GM20000 (cell line): Measurements from ENCODE around the gene TCP11.

Experiments
- DNase-seq: peaks from one replicate; pipeline ENCODE4 v3.0.0; 2012; ENCODE audit warnings: low spot score
- CTCF ChIP-seq: IDR thresholded peaks from 2 replicates; pipeline ENCODE4 v1.5.1; 2012; ENCODE audit warnings: mild to moderate bottlenecking, control low read depth; ENCODE audit errors: extremely low read depth, missing control alignments

The TCP11 gene

DNA sequence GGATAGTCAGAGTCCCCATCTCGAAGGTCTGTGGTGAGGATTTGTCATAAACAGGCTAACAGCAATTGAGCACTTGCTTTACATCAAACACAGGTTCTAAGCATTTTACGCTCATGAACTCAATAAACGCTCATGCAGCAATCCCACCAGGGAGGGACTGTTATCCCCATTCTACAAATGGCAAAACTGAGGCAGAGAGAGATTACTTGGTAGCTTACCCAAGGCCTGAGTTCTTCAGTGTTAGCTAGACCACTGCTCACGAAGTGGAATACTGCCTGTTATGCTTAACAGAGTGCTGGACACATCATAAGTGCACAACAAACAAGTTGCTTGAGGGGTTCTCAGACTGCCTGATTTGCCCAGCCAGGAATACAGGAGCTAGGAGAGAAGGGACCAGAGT is 23.7 kb upstream of the TCP11 start:
- no peak for TF ChIP-seq CTCF
- no peak for DNase-seq

DNA sequence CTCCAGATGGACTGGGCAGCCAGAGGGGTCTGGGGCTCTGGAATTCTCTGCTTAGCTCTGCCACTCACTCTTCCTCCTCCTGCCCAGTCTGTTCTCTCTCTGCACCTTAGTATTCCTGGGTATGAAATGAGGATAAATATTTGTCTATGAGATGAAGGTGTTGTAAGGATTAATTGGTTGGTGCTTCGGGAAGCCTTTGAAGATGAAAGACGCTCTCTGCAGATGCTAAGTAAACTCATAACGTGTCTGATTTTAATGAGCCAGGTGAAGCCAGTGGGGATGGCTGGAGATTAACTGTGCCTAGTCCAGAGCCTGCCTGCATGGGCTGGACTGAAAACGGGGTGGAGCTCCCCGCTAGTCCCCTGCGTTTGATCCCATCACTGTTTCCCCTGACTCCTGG is 23.1 kb upstream of the TCP11 start:
- TF ChIP-seq CTCF, result no peak
- no peak for DNase-seq

DNA sequence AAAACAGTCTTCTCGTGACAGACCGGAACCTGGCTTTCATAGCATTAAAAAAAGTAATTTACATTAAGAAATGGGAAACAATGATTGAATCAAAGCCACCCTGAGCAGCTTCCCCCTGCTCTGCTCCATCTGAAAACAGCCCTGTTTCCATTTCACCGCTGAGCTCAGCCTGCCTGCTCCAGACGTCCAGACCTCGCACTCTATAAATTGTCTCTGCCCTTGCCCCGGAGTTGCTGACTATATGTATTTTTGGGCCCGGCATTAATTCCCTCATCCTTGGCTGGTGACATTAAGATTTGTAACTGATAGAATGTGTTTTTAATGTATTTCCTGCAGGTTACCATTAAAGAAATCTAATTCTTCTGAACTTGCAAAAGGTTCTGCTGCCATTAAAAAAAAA is 22.7 kb upstream of the TCP11 start:
- no peak for TF ChIP-seq CTCF
- no peak for DNase-seq

DNA sequence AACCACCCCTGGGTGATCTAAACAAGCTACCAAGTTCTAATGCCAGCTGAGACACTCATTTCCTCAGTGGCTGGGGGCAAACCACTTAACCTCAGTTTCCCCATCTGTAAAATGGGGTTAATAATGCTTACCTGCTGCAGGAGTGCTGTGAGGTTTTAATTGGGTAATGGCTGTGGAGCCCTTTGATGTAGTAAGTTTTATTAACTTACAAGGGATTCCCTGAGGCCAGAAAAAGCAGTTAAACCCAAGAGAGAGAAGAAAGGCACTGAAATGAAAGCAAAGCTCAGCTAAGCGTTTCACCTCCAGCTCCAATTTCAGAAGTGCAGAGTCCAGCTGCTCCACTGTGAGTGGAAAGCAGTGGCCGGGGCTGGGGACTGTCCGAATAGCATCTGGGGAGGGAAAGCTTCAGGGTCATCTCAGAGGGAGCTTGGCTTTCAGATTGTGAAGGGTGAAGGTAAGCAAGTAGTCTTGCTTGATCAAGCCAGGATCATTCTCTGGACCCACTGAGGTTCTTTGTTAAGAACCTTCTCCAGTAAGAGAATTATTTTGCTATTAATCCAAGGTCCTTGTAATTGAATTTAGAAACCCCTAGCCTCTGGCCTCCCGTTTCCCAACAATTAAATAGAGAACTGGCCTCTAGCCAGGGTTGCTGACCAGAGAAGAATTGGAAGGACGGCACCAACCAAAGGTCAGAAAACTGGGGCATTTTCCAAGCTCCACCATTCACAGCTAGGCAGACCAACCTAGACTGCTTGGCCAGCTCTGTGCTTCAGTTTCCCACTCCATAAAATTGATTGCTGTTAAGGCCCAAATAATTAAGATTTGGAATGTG is 20.9 kb upstream of the TCP11 start:
- no peak for DNase-seq
- no peak for TF ChIP-seq CTCF

DNA sequence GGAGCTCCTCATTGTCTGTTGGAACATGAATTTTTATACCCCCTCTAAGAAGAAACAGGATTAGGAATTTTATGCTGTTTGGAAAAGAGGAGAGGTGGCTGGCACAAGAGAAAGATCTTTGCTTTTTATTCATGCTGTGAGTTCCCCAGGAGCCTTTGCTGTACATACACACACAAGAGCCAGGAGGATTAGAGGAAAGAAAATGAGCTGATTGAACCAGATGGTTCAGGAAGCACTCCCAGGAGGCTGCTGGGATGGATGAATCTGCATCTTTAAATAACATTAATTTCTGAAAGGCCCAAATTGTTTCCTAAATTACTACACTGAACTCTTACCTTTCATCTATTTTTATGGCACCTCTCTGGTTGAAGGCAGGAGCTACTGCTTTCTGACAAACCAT is 20.1 kb upstream of the TCP11 start:
- DNase-seq, result no peak
- no peak for TF ChIP-seq CTCF

DNA sequence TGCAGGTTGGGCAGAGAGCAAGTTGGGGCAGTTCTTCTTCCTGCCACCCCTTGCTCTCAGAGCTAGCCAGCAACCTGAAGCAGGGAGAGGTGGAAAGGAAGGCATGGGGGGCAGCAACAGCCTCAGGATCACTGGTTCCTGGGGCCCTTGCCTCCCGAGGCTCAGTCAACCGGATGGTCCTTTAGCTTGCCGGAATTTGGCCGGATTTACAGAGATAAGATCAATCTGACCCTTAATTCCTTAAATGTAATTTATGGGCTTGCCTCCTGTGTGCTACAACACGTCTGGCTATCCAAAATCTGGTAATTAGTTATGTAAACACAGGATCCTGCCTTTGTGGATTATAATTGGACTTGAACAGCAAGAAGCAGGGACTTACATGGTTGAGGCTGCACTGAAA is 19.5 kb upstream of the TCP11 start:
- TF ChIP-seq CTCF, result no peak
- DNase-seq, result no peak

- TF ChIP-seq CTCF, result no peak
- DNase-seq, result no peak
Measured at GRCh38 chr6:35158520-35158919, 17.4 kb upstream of the TCP11 start.
